ENCODE data around the gene SHH. TPM values are rescaled to one million over a fixed set of nuclear protein-coding genes. Genes with fewer than 3 reads are reported as not detected.

Gene SHH
- total RNA-seq, 1 donor from 2014 or later: 0.16 TPM

- H3K27ac Mint-ChIP-seq (ENCODE audit: unreplicated experiment): no peak overlapping the region
- Histone ChIP-seq H4K20me1 (ENCODE audit: insufficient read depth, low read length) (no peaks in the 10 kb centered on the region), H3K4me3 (ENCODE audit: insufficient read depth, low read depth, low read length) (no peak overlapping the region), H3K9ac (ENCODE audit: low read length) (no peak overlapping the region), H3K79me2 (ENCODE audit: insufficient read depth, low read length) (no peaks in the 10 kb centered on the region), H3K4me2 (ENCODE audit: low read length) (no peak overlapping the region), H3K36me3 (ENCODE audit: insufficient read depth, low read length) (no peaks in the 10 kb centered on the region), H2AFZ (ENCODE audit: low read depth, low read length) (no peak overlapping the region), H3K4me1 (ENCODE audit: insufficient read depth, low read length) (no peaks in the 10 kb centered on the region), H3K27me3 (ENCODE audit: insufficient read depth, low read length) (peaks cover 3% of the 10 kb centered on the region), H3K27ac (ENCODE audit: low read depth, low read length) (no peak overlapping the region), H3K9me3 (ENCODE audit: insufficient read depth, low read depth, low read length) (no peaks in the 10 kb centered on the region)
- no peaks in the 10 kb centered on the region for H3K4me1 Mint-ChIP-seq (ENCODE audit: low read depth, unreplicated experiment)
- FAIRE-seq (no peak), DNase-seq (ENCODE audit: low read depth) (no peak)
- no peak for TF ChIP-seq EZH2 (IDR thresholded peaks at IDR 0.05; ENCODE audit: insufficient read depth, low read length)
- TF ChIP-seq, protein P1, sequence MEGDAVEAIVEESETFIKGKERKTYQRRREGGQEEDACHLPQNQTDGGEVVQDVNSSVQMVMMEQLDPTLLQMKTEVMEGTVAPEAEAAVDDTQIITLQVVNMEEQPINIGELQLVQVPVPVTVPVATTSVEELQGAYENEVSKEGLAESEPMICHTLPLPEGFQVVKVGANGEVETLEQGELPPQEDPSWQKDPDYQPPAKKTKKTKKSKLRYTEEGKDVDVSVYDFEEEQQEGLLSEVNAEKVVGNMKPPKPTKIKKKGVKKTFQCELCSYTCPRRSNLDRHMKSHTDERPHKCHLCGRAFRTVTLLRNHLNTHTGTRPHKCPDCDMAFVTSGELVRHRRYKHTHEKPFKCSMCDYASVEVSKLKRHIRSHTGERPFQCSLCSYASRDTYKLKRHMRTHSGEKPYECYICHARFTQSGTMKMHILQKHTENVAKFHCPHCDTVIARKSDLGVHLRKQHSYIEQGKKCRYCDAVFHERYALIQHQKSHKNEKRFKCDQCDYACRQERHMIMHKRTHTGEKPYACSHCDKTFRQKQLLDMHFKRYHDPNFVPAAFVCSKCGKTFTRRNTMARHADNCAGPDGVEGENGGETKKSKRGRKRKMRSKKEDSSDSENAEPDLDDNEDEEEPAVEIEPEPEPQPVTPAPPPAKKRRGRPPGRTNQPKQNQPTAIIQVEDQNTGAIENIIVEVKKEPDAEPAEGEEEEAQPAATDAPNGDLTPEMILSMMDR (IDR thresholded peaks at IDR 0.05; ENCODE audit: insufficient read depth, low read depth, low read length): no peak
- no peaks in the 10 kb centered on the region for H3K9me3 Mint-ChIP-seq (ENCODE audit: unreplicated experiment)
- no peak overlapping the region for H3K4me3 Mint-ChIP-seq (ENCODE audit: unreplicated experiment)
- H3K36me3 Mint-ChIP-seq (ENCODE audit: low read depth, unreplicated experiment): no peaks in the 10 kb centered on the region
- peaks cover 32% of the 10 kb centered on the region for H3K27me3 Mint-ChIP-seq (ENCODE audit: low read depth, unreplicated experiment)
These were observed 36.7 kb upstream of the SHH start for GRCh38 chr7:155848691-155849669.

DNA sequence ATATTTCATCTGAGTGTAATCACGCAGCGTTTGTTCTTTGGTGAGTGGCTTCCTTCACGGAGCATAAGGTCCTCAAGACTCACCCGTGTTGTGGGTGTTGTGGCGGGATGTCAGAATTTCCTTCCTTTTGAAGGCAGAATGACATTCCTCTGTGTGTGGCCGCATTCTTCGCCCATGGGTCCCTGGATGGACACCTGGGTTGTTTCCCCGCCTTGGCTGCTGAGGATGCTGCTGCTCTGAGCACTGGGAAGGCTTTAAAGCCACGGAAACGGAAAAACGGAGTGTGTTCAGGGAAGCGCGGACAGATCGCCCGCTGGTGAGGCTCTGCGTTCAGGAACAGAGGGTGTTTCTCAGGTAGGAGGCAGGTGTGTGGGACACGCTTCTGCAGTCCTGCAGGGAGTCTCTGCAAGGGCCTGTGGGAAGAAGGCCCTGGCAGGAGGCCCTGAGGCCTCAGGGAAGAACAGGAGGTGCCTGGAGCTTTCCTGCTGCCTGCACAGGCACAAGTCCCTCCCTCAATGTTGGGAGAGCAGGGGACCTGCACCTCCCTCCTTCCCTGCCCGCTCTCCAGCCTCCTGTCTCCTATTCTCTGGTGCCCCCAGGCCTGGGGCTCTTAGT is 35.7 kb upstream of the SHH start:
- H3K4me3 ChIP-seq (ENCODE audit: insufficient read depth, low read depth, low read length): no peak overlapping the region
- H3K4me1 ChIP-seq (ENCODE audit: insufficient read depth, low read length): no peaks in the 10 kb centered on the region
- no peaks in the 10 kb centered on the region for H3K36me3 ChIP-seq (ENCODE audit: insufficient read depth, low read length)
- Mint-ChIP-seq H3K9me3 (ENCODE audit: unreplicated experiment) (no peaks in the 10 kb centered on the region), H3K4me1 (ENCODE audit: low read depth, unreplicated experiment) (no peaks in the 10 kb centered on the region), H3K4me3 (ENCODE audit: unreplicated experiment) (no peak overlapping the region), H3K27me3 (ENCODE audit: low read depth, unreplicated experiment) (peaks cover 32% of the 10 kb centered on the region), H3K36me3 (ENCODE audit: low read depth, unreplicated experiment) (no peaks in the 10 kb centered on the region), H3K27ac (ENCODE audit: unreplicated experiment) (no peak overlapping the region)
- H4K20me1 ChIP-seq (ENCODE audit: insufficient read depth, low read length): no peaks in the 10 kb centered on the region
- no peak for FAIRE-seq
- H3K9ac ChIP-seq (ENCODE audit: low read length): no peak overlapping the region
- TF ChIP-seq, protein P1 (IDR thresholded peaks at IDR 0.05; ENCODE audit: insufficient read depth, low read depth, low read length): no peak
- no peak for TF ChIP-seq EZH2 (IDR thresholded peaks at IDR 0.05; ENCODE audit: insufficient read depth, low read length)
- H3K27ac ChIP-seq (ENCODE audit: low read depth, low read length): no peak overlapping the region
- H3K79me2 ChIP-seq (ENCODE audit: insufficient read depth, low read length): no peaks in the 10 kb centered on the region
- H3K4me2 ChIP-seq (ENCODE audit: low read length): no peak overlapping the region
- no peak for DNase-seq (ENCODE audit: low read depth)
- H3K27me3 ChIP-seq (ENCODE audit: insufficient read depth, low read length): peaks cover 3% of the 10 kb centered on the region
- no peak overlapping the region for H2AFZ ChIP-seq (ENCODE audit: low read depth, low read length)
- no peaks in the 10 kb centered on the region for H3K9me3 ChIP-seq (ENCODE audit: insufficient read depth, low read depth, low read length)
